SHP77 treated with DMSO at 0.1 percent for 48 hours (cell line): ENCODE results near the gene DMAC2L.
A peak's percentile ranks its signal among the peaks of the same experiment; 100 is the strongest.
"Not testable (repeated sequence)": the region's sequence is repeated elsewhere in the genome, so short reads cannot be mapped to it uniquely, and the experiment has no call there.

Experiments used
- DNase-seq: peaks from one replicate; lab custom pipeline; 2025; lab: John Stamatoyannopoulos, UW

DMAC2L gene, protein sequence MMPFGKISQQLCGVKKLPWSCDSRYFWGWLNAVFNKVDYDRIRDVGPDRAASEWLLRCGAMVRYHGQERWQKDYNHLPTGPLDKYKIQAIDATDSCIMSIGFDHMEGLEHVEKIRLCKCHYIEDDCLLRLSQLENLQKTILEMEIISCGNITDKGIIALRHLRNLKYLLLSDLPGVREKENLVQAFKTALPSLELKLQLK

DNA sequence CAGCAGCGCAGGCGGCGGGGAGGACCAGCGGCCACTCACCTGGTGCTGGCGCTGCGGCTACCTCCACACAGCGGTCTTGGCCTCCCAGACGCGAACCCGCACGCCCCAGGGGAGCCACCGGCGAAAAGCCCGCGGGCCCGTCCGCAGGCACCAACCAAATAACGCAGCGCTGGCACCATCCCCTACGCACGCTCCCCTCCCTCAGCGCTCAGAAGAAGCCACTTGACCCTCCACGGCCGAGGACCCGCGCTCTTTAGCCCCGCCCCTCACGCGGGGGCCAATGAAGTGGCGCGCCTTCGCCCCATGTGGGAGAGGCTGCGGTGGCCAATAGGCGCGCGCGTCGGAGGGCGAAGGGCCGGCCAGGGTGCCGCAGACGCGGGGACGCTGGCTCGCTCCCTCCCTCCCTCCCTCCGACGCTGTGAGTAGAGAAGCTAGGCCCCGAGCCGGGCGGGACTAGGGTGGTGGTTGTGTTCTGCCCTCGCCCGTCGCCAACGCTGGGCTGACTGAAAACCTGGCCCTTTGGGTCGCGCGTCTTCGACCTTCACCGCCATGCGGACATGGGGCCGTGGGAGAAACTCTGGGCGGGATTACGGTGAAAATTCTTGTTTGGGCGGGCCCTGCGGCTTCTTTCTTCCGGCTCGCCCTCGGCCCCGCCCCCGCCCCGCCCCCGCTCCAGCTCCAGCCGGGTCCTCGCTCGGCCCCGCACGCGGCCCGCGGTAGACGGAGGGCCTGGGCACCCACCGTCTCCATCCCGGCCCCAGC lies at the start of gene DMAC2L, which contains the start of gene L2HGDH:
DMAC2L (plus strand) TSS at position 353 of the 762 bp plus-strand sequence. CDS start 9,164 bp downstream, outside the sequence.
L2HGDH (minus strand) TSS at position 258 of the 762 bp plus-strand sequence; CDS start at position 179, 79 bp downstream.
- DNase-seq = peak; percentile 95

DNA sequence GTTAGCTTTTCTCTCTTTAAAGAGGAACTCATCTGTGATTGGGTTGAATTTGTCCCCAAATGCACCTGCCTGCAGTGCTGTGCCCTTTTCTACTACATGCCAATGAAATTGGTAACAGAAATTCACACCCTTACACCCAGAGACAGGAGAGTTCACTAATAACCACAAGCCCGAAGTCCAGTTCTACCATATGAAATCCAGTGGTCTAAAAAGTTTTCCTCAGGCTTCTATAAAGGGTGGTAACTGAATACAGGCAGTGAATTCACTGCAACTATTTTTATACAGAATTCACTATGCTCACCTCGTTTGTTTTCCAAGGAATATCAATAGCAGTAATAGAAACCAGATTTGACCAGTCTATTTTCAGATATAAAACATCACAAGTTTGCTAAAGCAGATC lies 49.3 kb upstream of the DMAC2L start:
- DNase-seq = no peak

DNA sequence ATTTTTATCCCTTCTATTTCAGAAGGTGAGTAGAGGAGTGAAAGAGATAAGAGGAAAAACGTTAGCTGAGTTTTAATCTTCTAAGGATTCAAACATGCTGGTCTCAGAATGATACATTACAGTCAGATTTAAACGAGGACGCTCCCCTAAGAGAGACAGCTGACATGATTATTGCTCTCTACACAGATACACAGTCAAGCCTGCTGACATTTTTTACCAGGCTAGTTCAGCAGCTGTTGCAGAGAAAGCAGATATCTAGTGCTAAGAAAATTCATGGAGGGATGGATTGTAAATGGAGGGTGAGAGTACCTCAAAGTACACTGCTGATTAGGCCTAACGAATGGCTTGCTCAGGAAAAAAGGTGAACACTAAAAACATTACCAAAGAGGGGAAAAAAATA lies 48.8 kb upstream of the DMAC2L start:
- no peak for DNase-seq

DNA sequence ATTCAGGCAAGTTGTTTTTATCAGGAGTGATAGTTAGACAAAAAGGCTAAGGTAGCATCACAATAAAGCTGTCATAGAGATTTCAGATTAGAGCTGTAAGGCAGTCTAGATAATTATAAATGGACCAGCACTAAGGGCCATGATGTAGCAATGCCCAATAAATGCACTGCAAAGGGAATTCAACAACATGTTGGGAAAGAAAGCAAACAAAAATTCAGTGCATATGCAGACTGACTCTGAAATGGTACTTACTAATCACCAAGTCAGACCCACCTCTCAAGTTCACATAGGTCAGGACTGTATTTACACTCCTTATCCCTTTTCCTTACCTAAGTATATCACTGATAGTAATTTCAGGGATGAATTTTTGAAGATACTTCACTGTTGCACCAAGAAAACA lies 47.1 kb upstream of the DMAC2L start:
- DNase-seq = no peak

DNA sequence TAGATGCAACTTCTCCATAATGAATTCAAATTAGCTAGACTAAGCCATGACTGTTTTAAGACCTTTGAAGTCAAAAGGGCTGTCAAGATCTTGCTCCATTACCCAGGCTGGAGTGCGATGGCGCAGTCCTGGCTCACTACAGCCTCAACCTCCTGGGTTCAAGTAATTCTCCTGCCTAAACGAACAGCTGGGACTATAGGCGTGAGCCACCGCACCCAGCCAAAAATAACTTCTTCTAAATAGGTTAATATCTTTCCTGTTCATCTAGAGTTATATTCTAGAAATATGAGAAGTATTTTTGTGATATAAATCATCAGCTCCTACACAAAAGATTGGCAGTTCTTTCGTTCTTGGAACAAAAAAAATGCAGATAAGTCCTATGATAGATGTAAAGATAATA lies 41.2 kb upstream of the DMAC2L start:
- DNase-seq = no peak

DNA sequence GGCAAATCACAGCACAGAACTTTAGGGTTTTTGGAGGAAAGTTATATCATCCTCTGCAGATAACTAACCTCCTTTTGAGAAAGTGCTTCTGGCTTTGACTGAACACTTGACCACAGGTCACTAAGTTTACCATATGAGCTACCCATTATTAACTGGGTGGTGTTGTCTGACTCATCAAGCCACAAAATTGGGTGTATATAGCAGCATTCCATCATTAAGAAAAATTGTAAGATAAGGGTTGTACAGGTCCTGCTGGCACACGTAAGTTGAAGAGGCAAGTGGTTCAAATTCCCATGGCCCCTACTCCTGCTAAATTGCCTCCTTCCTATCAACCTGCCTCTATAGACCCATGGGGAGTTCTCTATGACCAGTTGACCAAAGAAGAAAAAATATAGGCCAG lies 39.6 kb upstream of the DMAC2L start:
- no peak for DNase-seq

DNA sequence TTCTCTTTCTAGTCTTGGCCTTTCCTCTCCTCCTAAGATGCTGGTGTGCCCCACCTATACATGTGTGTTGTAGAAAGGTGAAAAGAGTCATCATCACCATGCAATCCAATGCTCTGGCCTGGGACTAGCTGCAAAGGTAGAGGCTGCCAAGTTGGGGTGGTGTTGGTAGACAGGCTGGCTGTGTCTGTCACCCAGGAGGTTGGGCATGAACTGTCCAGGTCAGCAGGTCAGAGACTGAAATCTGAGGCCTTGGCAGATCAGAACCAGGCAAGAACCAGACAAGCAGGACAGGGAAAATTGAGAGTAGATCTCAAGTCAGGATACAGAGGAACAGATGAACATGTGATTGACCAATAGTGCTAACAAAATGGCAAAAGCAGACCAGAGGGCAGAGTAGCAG lies 26.3 kb upstream of the DMAC2L start:
- DNase-seq = no peak

DNA sequence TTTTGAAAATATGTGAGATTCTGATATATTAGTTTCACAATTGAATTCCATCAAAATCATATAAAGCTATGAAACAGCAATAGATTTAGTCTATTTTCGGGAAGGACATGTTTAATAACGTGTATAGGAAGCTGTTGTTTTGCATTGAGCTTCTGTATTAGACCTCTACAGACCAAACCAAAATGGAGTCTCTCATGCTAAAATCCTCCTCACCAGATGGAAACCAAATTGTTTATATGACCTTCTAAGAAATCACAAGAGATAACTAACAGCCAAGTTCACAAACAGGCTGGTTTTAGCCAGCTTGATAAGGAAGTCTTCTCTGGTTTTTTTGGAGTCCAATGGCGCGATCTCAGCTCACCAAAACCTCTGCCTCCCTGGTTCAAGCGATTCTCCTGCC lies 24.0 kb upstream of the DMAC2L start:
- no peak for DNase-seq

DNA sequence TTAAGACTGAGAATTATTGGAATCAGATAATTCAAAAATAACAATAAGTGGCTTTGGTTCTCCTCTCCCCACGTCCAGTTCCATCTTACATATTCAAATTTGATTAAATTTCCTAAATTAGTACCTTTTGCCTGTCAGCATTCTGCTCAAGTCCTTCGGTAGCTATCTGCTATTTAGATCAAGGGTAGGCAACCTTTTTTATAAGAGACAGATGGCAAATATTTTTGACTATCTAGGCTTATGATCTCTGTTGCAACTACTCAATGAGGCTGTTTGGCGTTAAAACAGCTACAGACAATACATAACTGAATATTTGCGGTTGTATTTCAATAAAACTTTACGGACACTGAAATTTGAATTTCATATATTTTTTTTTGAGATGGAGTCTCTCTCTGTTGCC lies 21.8 kb upstream of the DMAC2L start:
- no peak for DNase-seq

DNA sequence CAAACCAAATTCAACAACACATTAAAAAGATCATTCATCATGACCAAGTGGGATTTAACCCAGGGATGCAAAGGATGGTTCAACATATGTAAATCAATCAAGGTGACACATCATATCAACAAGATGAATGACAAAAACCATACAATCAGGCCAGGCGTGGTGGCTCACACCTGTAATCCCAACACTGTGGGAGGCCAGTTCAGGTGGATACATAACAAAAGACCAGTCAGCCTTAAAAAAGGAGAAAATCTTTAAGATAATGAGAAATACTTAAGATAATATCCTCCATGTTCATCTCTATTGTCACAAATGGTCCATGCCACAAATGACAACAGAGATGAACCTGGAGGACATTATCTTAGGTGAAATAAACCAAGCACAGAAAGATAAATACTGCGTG lies 12.5 kb upstream of the DMAC2L start:
- no peak for DNase-seq

DNA sequence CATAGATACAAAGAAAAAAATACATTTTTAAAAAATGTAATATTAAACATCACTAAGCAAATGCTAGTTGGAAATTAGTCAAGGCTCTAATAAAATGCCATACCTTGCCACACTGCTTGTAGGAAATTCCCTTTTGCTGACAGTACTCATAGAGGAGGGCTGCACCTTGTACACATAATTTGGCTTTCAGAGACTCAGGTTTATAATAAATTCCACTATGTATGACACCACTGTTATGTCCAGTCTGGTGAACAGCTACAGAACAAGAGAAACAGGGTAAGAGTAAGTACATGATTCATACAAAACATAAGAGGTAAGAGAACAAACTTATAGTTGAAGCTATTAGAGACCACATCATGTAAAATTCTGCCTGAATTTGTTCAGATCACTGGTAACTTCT lies 10.2 kb upstream of the DMAC2L start:
- no peak for DNase-seq

DNA sequence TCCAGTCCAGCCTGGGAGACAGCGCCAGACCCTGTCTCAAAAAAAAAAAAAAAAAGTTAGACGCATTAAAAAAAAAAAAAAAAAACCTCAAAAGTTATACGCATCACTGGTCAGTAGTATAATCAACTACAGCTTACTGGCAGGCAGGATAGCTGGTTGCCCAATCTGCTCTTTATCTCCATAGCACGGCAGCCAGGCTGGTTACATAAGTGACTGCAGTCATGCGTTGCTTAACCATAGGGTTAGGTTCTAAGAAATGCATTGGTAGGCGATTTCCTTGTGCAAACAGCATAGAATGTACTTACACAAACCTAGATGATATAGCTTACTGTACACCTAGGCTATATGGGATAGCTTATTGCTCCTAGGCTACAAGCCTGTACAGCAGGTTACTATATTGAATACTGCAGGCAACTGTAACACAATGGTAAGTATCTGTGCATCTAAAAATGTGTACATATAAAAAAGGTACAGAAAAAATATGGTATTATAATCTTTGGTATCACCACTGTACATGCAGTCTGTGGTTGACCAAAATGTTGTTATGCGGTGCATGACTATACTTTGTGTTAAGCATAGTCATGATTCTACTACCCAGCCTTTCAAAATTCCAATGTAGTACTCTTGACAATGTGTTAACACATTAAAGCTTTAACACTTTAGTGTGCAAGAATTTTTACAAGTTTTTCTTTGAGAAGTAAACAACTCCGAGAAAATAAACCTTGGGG lies 8.2 kb upstream of the DMAC2L start:
- no peak for DNase-seq

DNA sequence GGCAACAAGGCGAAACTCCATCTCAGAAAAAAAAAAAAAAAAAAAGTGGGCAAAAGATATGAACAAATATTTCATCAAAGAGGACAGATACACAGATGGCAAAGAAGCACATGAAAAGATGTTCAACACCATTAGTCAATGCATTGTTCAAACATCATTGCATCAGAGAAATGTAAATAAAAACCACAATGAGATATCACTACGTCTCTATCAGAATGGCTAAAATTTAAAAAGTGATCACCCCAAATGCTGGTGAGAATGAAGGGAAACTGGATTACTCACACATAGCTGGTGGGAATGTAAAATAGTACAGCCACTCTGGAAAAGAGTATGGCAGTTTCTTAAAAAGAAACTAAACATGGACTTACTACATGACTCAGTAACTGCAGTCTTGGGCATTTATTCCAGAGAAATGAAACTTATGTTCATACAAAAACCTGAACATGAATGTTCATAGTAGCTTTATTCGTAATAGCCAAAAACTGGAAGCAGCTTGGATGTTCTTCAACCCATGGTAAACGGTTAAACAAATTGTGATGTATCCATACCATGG lies 3.7 kb upstream of the DMAC2L start:
- no peak for DNase-seq

DNA sequence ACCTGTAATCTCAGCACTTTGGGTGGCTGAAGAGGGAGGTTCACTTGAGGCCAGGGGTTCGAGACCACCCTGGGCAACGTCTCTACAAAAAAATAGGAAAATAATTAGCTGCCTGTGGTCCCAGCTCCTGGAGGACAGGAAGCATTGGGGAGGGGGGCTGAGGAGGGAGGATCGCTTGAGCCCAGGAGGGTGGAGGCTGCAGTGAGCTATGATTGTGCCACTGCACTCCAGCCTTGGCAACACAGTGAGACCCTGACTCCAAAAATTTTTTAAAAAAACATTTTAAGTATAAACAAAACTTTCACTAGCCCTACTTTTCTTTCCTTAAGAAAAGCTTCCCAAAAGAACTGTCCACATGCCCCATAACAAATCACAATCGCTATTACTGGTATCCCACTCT lies 1.7 kb upstream of the DMAC2L start:
- no peak for DNase-seq

DNA sequence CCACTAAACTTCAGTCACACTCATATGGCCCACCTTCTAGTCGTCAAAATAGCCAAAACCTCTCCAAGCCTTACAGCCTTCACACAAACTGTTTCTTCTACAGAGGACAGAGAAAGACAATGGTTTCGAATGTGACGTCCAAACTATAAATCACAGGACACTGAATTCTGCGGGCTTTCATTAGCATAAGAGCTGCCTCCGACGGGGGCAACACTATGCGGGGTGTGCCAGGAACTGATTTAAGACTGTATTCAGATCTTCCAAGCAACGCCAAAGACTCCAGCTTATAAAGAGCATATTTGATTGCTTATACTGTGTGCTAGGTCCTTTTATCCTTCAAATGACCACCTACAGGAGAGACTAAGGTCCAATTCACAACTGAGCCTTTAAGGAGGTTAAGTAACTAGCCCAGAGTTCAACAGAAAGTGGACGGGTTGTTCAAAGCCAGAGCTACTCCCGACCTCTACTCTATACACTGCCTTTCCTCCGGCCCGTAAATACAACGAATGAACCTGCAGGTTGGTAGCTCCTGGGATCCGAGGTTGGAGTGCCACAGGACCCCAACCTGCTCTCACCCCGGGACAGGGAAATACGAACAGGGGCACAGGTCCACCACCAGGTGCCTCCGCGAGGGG lies 670 bp upstream of the DMAC2L start:
- no peak for DNase-seq

DNA sequence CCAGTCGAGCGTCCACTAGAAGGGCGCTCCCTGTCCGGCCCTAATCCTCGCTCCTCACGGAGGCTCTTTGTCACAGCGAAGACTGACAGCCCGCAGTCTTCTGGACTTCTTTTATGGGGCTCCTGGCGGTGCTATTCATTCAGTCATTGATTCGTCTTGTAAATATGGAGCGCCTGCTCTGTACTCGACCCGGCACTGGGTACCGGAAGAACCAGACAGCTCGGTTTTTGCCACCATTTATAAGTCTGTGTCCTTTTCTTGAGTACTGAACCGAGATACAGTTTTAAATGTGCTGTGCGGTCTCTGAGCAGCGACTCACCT lies 570 bp downstream of the DMAC2L start:
- no peak for DNase-seq

DNA sequence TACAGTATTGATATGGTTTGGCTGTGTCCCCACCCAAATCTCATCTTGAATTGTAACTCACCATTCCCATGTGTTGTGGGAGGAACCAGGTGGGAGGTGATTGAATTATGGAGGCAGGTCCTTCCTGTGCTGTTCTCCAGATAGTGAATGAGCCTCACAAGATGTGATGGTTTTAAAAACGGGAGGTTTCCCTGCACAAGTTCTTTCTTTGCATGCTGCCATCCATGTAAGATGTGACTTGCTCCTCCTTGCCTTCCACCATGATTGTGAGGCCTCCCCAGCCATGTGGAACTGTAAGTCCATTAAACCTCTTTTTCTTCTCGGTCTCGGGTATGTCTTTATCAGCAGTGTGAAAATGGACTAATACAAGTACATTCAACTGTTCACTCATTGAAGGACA lies 2.0 kb downstream of the DMAC2L start:
- DNase-seq = not testable (repeated sequence)

DNA sequence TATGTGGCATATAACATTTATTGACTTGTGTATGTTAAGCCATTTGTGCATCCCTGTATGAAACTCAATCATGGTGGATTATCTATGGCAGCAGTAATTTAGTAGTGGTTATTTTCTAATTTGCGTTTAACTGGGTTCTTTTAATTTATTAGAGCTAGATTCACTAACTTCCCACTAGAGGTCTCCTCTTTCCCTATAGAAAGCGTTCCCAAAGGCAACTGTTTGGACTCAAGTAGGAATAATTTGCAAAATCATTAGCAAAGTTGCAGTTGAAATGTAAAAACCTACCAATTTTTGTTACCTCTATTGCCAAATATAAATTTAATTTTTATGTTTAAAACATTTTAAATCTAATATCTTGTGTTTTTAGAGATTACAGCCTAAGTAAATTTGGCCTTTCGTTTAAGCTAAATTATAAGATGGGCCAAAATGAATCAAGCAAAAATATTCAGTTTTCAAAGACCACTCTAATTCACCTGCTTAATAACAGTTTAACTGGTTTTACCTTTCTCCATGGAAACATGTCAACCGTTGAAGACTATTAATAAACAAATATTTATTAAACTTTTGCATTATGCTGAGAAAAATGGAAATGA lies 6.0 kb downstream of the DMAC2L start:
- peak; percentile 30 for DNase-seq

DNA sequence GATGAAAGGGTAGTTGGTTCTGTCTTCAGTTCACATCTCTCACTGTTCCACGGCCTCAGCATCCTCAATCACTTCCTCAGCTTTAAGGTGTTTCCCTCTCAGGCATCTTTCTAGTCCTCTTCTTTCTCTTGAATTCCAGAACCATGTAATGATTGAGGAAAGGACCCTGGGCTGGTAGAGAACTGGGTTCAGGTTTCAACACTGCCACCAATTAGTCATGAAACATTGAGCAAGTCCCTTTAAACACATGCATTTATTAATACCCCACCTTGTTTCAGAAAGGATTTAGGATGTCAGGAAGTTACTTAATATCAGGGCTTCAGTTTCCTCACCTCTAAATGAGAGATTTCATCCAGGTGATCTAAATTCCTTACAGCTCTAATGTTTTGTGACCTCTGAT lies 7.2 kb downstream of the DMAC2L start:
- DNase-seq = no peak

DNA sequence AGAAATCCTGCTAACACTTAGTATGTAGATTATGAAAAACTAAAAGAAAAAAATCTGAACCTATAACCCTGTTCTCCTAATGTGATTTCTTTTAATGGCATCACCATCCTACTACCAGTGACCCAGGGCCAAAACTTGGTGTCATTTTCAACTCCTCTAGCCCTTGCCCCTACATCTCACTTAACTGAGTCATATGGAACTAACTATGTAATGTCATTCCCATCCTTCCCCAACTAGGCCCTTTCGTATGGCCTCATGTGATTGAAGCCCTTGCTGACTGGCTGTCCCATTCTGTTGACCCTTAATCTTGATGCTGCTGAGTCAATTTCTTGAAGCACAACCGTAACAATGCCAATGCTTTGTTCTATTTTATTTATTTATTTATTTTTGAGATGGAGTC lies 7.6 kb downstream of the DMAC2L start:
- DNase-seq = no peak

DNA sequence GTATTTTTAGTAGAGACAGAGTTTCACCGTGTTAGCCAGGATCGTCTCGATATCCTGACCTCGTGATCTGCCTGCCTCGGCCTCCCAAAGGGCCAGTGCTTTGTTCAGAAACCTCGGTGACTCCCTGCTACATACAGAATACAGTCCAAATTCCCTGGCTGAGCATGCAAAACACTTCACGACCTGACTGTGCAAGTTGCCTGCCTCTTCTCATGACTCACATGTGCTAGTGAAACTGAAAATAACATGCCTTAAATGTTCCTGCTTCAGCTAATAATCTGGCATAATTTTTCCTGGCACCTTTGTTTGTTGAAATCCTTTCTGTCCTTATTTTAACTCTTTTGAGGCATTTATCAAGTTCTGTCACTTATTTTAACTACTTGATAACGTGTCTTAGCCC lies 8.2 kb downstream of the DMAC2L start:
- no peak for DNase-seq

DNA sequence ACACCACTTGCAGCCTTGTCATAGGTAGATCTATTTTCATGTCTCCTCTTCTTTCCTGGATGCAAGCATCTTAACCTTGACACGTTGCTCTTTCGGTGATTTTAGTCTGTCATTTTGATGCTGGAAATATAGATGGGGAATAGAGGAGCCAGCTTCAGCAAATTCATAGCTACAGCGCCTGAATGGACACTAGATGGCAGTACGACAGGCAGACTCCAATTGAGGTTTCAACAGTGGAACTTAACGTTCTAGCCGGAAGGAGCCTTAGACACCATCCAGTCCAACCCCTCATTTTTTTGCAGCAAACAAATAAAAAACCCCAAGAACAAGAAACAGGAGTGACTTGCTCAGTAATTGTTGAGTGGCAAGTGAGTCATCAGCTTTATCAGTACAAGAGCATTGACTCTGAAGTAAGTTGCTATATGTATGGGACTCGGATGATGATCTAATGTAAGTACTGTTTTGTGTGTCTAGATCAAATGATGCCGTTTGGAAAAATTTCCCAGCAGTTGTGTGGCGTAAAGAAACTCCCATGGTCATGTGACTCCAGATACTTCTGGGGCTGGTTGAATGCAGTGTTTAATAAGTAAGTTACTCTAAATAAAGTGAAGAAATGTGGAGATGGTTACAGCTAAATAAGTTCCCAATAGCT lies 9.0 kb downstream of the DMAC2L start:
- peak; percentile 71 for DNase-seq
